ENCODE measurements around the gene CDC45. TPM values are rescaled to one million over a fixed set of nuclear protein-coding genes. Genes with fewer than 3 reads are reported as not detected.
"Not testable (repeated sequence)": the region's sequence is repeated elsewhere in the genome, so short reads cannot be mapped to it uniquely, and the experiment has no call there.

Gene CDC45
- total RNA-seq, 1 donor from 2014 or later, result 3.7 TPM

- no peak for TF ChIP-seq CTCF (IDR thresholded peaks at IDR 0.05)
- Mint-ChIP-seq H3K9me3 (ENCODE audit: unreplicated experiment) (no peaks in the 10 kb centered on the region), H3K4me3 (ENCODE audit: unreplicated experiment) (no peak overlapping the region), H3K4me1 (ENCODE audit: unreplicated experiment) (peaks cover 4% of the 10 kb centered on the region), H3K36me3 (ENCODE audit: unreplicated experiment) (no peaks in the 10 kb centered on the region), H3K27me3 (ENCODE audit: unreplicated experiment) (peaks cover 7% of the 10 kb centered on the region), H3K27ac (ENCODE audit: unreplicated experiment) (no peak overlapping the region)
- DNase-seq (ENCODE audit: extremely low spot score, unreplicated experiment), result no peak
Measured at GRCh38 chr22:19529811-19530210, 50.1 kb downstream of the CDC45 start.

GRCh38 chr22:19530751-19531150, 51.0 kb downstream of the CDC45 start:
- Mint-ChIP-seq H3K27me3 (ENCODE audit: unreplicated experiment) (peaks cover 4% of the 10 kb centered on the region), H3K27ac (ENCODE audit: unreplicated experiment) (no peak overlapping the region), H3K36me3 (ENCODE audit: unreplicated experiment) (no peaks in the 10 kb centered on the region)

GRCh38 chr22:19531327-19531726, 51.6 kb downstream of the CDC45 start:
- not testable (repeated sequence) for H3K4me1 Mint-ChIP-seq (ENCODE audit: unreplicated experiment); H3K27ac Mint-ChIP-seq (ENCODE audit: unreplicated experiment); H3K9me3 Mint-ChIP-seq (ENCODE audit: unreplicated experiment); DNase-seq (ENCODE audit: extremely low spot score, unreplicated experiment); H3K36me3 Mint-ChIP-seq (ENCODE audit: unreplicated experiment); H3K27me3 Mint-ChIP-seq (ENCODE audit: unreplicated experiment); H3K4me3 Mint-ChIP-seq (ENCODE audit: unreplicated experiment)

More at GRCh38 chr22:19530751-19531150, 51.0 kb downstream of the CDC45 start:
- peaks cover 2% of the 10 kb centered on the region for H3K4me1 Mint-ChIP-seq (ENCODE audit: unreplicated experiment)
- no peak overlapping the region for H3K4me3 Mint-ChIP-seq (ENCODE audit: unreplicated experiment)
- no peak for TF ChIP-seq CTCF (IDR thresholded peaks at IDR 0.05)
- DNase-seq (ENCODE audit: extremely low spot score, unreplicated experiment), result no peak
- no peaks in the 10 kb centered on the region for H3K9me3 Mint-ChIP-seq (ENCODE audit: unreplicated experiment)

- no peaks in the 10 kb centered on the region for H3K9me3 Mint-ChIP-seq (ENCODE audit: unreplicated experiment)
- no peaks in the 10 kb centered on the region for H3K36me3 Mint-ChIP-seq (ENCODE audit: unreplicated experiment)
- H3K4me3 Mint-ChIP-seq (ENCODE audit: unreplicated experiment), result no peak overlapping the region
Measured at GRCh38 chr22:19533049-19533626, 53.4 kb downstream of the CDC45 start.

GRCh38 chr22:19533857-19534256, 54.1 kb downstream of the CDC45 start:
- Mint-ChIP-seq H3K27ac (ENCODE audit: unreplicated experiment) (no peak overlapping the region), H3K27me3 (ENCODE audit: unreplicated experiment) (peaks cover 14% of the 10 kb centered on the region), H3K4me3 (ENCODE audit: unreplicated experiment) (no peak overlapping the region), H3K4me1 (ENCODE audit: unreplicated experiment) (no peaks in the 10 kb centered on the region), H3K36me3 (ENCODE audit: unreplicated experiment) (no peaks in the 10 kb centered on the region), H3K9me3 (ENCODE audit: unreplicated experiment) (no peaks in the 10 kb centered on the region)
- TF ChIP-seq CTCF (IDR thresholded peaks at IDR 0.05), result no peak
- no peak for DNase-seq (ENCODE audit: extremely low spot score, unreplicated experiment)

More at GRCh38 chr22:19533049-19533626, 53.4 kb downstream of the CDC45 start:
- no peak overlapping the region for H3K27ac Mint-ChIP-seq (ENCODE audit: unreplicated experiment)
- no peaks in the 10 kb centered on the region for H3K4me1 Mint-ChIP-seq (ENCODE audit: unreplicated experiment)
- no peak for TF ChIP-seq CTCF (IDR thresholded peaks at IDR 0.05)
- peaks cover 9% of the 10 kb centered on the region for H3K27me3 Mint-ChIP-seq (ENCODE audit: unreplicated experiment)
- no peak for DNase-seq (ENCODE audit: extremely low spot score, unreplicated experiment)

- no peak overlapping the region for H3K27ac Mint-ChIP-seq (ENCODE audit: unreplicated experiment)
- H3K27me3 Mint-ChIP-seq (ENCODE audit: unreplicated experiment), result peaks cover 23% of the 10 kb centered on the region
- no peaks in the 10 kb centered on the region for H3K9me3 Mint-ChIP-seq (ENCODE audit: unreplicated experiment)
- no peak for TF ChIP-seq CTCF (IDR thresholded peaks at IDR 0.05)
- no peak overlapping the region for H3K4me3 Mint-ChIP-seq (ENCODE audit: unreplicated experiment)
- no peak for DNase-seq (ENCODE audit: extremely low spot score, unreplicated experiment)
- H3K36me3 Mint-ChIP-seq (ENCODE audit: unreplicated experiment), result no peaks in the 10 kb centered on the region
- no peaks in the 10 kb centered on the region for H3K4me1 Mint-ChIP-seq (ENCODE audit: unreplicated experiment)
Measured at GRCh38 chr22:19535001-19535400, 55.3 kb downstream of the CDC45 start.

All from osteocyte (in vitro differentiated cells).